Measurements from ENCODE around the gene SH3BGRL3. TPM values are rescaled to one million over a fixed set of nuclear protein-coding genes. Genes with fewer than 3 reads are reported as not detected.

Gene SH3BGRL3
- total RNA-seq, 1 donor from 2014 or later: 324 TPM

DNA sequence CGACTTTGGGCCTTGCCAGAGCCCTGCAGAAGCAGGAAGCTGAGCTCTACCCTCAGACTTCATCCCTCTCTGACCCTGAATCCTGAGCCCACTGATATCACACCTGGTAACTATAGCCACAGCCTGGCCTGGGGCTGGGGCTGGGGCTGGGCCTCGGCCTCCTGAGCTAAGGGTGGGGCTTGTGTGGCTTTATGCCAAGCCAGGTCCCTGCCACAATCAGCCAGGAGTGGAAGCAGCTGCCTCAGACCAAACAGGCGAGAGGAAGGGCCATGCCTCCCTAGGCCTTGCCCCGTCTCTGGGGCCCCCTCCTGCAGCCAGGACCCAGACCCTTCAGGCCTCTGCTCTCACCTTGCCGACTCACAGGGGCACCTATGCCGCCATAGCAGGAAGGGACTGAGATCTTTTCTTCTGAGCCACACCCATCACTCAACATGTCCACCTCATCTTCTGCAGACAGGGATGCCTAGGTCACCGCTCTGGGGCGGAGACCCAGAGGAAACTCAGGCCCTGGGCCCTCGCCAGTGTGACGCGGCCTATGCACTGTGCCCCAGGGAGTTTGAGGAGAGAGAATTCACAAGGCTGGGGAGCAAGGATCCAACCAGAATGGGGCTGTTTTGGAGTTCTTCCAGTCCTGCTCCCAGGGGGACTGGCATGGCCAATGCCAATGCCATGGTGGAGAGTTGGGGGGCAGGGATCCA, 20.8 kb downstream of the SH3BGRL3 start:
- FAIRE-seq: no peak

DNA sequence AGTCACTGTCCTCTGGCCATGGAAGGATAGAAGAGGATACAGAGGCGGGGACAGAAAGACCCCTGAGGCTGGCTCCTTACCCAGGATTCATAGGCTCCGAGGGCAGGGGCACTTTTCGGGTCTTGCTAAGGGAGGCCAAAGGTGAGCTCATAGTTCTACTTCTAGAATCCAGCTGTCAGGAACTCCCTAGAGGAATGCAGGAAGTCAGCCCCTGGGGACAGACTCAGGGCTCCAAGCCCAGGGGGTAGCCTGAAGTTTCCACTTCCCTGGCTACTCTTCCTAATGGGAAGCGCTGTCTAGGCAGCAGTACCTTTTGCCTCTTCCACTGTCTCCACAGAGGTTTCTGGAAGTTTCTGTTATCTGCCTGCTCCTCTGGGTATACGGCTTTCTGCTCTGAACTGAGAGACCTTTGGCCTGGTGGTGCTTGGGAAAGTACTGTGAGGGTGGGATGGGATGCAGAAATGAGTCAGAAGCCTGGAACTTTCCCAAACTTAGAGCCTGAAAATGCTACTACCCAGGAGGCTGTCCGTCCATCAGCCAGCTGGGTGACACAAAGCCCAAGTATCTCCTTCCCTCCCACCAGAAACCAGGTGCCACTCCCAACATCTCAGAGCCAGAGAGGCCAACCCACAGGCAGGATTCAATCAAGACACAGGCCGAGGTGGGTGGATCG, 23.0 kb downstream of the SH3BGRL3 start:
- DNase-seq (ENCODE audit: low read depth) (peak; percentile 60), FAIRE-seq (no peak)
- Histone ChIP-seq H3K9me3 (ENCODE audit: insufficient read depth, low read depth, low read length) (no peaks in the 10 kb centered on the region), H3K9ac (ENCODE audit: low read length) (no peak overlapping the region), H3K4me2 (ENCODE audit: low read length) (peak overlapping the region; percentile 48), H4K20me1 (ENCODE audit: insufficient read depth, low read length) (no peaks in the 10 kb centered on the region), H3K36me3 (ENCODE audit: insufficient read depth, low read length) (no peaks in the 10 kb centered on the region), H3K27me3 (ENCODE audit: insufficient read depth, low read length) (no peaks in the 10 kb centered on the region), H3K27ac (ENCODE audit: low read depth, low read length) (no peak overlapping the region), H3K4me1 (ENCODE audit: insufficient read depth, low read length) (peaks cover 24% of the 10 kb centered on the region), H2AFZ (ENCODE audit: low read depth, low read length) (peak overlapping the region; percentile 20), H3K79me2 (ENCODE audit: insufficient read depth, low read length) (peaks cover 7% of the 10 kb centered on the region), H3K4me3 (ENCODE audit: insufficient read depth, low read depth, low read length) (no peak overlapping the region)
- peaks cover 18% of the 10 kb centered on the region for H3K4me1 Mint-ChIP-seq (ENCODE audit: low read depth, unreplicated experiment)
- no peaks in the 10 kb centered on the region for H3K9me3 Mint-ChIP-seq (ENCODE audit: unreplicated experiment)
- peak overlapping the region; percentile 57 for H3K4me3 Mint-ChIP-seq (ENCODE audit: unreplicated experiment)
- peaks cover 2% of the 10 kb centered on the region for H3K36me3 Mint-ChIP-seq (ENCODE audit: low read depth, unreplicated experiment)
- peak overlapping the region; percentile 78 for H3K27ac Mint-ChIP-seq (ENCODE audit: unreplicated experiment)
- no peaks in the 10 kb centered on the region for H3K27me3 Mint-ChIP-seq (ENCODE audit: low read depth, unreplicated experiment)
- TF ChIP-seq, protein P1, sequence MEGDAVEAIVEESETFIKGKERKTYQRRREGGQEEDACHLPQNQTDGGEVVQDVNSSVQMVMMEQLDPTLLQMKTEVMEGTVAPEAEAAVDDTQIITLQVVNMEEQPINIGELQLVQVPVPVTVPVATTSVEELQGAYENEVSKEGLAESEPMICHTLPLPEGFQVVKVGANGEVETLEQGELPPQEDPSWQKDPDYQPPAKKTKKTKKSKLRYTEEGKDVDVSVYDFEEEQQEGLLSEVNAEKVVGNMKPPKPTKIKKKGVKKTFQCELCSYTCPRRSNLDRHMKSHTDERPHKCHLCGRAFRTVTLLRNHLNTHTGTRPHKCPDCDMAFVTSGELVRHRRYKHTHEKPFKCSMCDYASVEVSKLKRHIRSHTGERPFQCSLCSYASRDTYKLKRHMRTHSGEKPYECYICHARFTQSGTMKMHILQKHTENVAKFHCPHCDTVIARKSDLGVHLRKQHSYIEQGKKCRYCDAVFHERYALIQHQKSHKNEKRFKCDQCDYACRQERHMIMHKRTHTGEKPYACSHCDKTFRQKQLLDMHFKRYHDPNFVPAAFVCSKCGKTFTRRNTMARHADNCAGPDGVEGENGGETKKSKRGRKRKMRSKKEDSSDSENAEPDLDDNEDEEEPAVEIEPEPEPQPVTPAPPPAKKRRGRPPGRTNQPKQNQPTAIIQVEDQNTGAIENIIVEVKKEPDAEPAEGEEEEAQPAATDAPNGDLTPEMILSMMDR (IDR thresholded peaks at IDR 0.05; ENCODE audit: insufficient read depth, low read depth, low read length): no peak
- TF ChIP-seq EZH2 (IDR thresholded peaks at IDR 0.05; ENCODE audit: insufficient read depth, low read length): no peak

More for the DNA sequence above, 20.8 kb downstream of the SH3BGRL3 start:
- no peaks in the 10 kb centered on the region for H3K27me3 ChIP-seq (ENCODE audit: insufficient read depth, low read length)
- H3K4me3 ChIP-seq (ENCODE audit: insufficient read depth, low read depth, low read length): no peak overlapping the region
- H3K27ac Mint-ChIP-seq (ENCODE audit: unreplicated experiment): no peak overlapping the region
- H4K20me1 ChIP-seq (ENCODE audit: insufficient read depth, low read length): no peaks in the 10 kb centered on the region
- H3K27me3 Mint-ChIP-seq (ENCODE audit: low read depth, unreplicated experiment): no peaks in the 10 kb centered on the region
- H3K9ac ChIP-seq (ENCODE audit: low read length): no peak overlapping the region
- peaks cover 5% of the 10 kb centered on the region for H3K79me2 ChIP-seq (ENCODE audit: insufficient read depth, low read length)
- no peak overlapping the region for H3K4me3 Mint-ChIP-seq (ENCODE audit: unreplicated experiment)
- no peak overlapping the region for H3K4me2 ChIP-seq (ENCODE audit: low read length)
- H3K4me1 Mint-ChIP-seq (ENCODE audit: low read depth, unreplicated experiment): peaks cover 18% of the 10 kb centered on the region
- no peaks in the 10 kb centered on the region for H3K36me3 ChIP-seq (ENCODE audit: insufficient read depth, low read length)
- H3K27ac ChIP-seq (ENCODE audit: low read depth, low read length): no peak overlapping the region
- H2AFZ ChIP-seq (ENCODE audit: low read depth, low read length): no peak overlapping the region
- H3K36me3 Mint-ChIP-seq (ENCODE audit: low read depth, unreplicated experiment): peaks cover 7% of the 10 kb centered on the region
- TF ChIP-seq, protein P1 (IDR thresholded peaks at IDR 0.05; ENCODE audit: insufficient read depth, low read depth, low read length): no peak
- TF ChIP-seq EZH2 (IDR thresholded peaks at IDR 0.05; ENCODE audit: insufficient read depth, low read length): no peak
- DNase-seq (ENCODE audit: low read depth): no peak
- no peaks in the 10 kb centered on the region for H3K9me3 Mint-ChIP-seq (ENCODE audit: unreplicated experiment)
- H3K9me3 ChIP-seq (ENCODE audit: insufficient read depth, low read depth, low read length): no peaks in the 10 kb centered on the region
- peaks cover 22% of the 10 kb centered on the region for H3K4me1 ChIP-seq (ENCODE audit: insufficient read depth, low read length)

Data from astrocyte (in vitro differentiated cells and primary cell).